DMS53 (cell line): ENCODE results near the gene NOTCH2NLA.
"Not testable (repeated sequence)": the region's sequence is repeated elsewhere in the genome, so short reads cannot be mapped to it uniquely, and the experiment has no call there.

Experiments
- DNase-seq: peaks from one replicate; lab custom pipeline; 2025; lab: John Stamatoyannopoulos, UW

The NOTCH2NLA gene

DNA sequence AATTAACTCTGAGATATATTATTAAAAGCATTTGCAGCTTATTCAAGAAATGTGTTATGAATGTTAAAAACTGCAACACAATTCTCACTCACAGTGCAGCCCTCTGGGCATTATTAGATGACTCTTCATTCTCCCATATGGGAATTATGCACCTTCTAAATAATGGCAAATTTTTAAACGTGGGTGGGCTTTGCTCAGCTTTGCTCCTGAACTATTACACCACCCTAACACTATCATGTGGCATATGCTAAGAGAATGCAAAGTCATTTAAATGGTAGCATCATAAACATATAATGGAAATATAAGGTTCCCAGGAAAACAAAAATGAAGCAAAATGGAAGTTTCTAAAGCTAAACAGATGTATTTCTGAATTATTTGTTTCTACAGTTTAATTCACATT, 61.5 kb downstream of the NOTCH2NLA start:
- not testable (repeated sequence) for DNase-seq

DNA sequence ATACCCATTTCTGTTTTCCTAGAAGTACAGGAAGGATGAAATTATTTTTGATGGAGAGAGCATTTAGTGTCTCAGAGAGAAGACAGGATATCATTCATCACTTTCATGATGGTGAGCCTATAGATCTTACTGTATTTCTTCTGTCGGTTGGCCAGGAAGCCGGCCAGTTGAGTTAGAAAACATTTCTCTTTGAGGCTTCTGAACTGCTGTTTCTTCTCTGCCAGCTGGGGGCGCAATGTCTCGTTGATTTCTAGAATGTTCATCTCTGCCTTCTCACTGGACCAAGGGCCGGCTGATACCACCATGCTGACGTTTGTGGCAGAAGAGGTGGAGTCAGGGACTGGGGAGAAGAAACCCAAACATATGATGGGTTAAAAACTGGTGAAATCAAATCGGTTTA, 84.4 kb downstream of the NOTCH2NLA start, which contains the start of gene NBPF10:
Gene NBPF10 (minus strand): TSS at position 340 of the 400 bp plus-strand sequence. CDS start 35 bp downstream, at position 305.
- DNase-seq, result not testable (repeated sequence)
